ENCODE measurements around the gene CABP2.

The CABP2 gene

GRCh38 chr11:67541198-67541597 lies 18.0 kb upstream of the CABP2 start:
- no peak for TF ChIP-seq FOXP2 (optimal IDR thresholded peaks at IDR 0.05; ENCODE audit: borderline replicate concordance, extremely low read depth, extremely low read length, insufficient read depth)
- no peak for TF ChIP-seq REST (IDR thresholded peaks at IDR 0.05; ENCODE audit: insufficient read depth in 1 of 2, low read depth in 2 of 2, low read length in 2 of 2)
- TF ChIP-seq POLR2AphosphoS5 (IDR thresholded peaks at IDR 0.05; ENCODE audit: low read depth, low read length): no peak
- TF ChIP-seq TAF1 (IDR thresholded peaks at IDR 0.05; ENCODE audit: borderline replicate concordance, insufficient read depth, low read length): no peak
- no peak for TF ChIP-seq SIN3A (IDR thresholded peaks at IDR 0.05; ENCODE audit: borderline replicate concordance, insufficient read depth, low read length)

GRCh38 chr11:67539550-67539949 lies 16.3 kb upstream of the CABP2 start:
- TF ChIP-seq FOXP2 (optimal IDR thresholded peaks at IDR 0.05; ENCODE audit: borderline replicate concordance, extremely low read depth, extremely low read length, insufficient read depth) (no peak), REST (IDR thresholded peaks at IDR 0.05; ENCODE audit: insufficient read depth in 1 of 2, low read depth in 2 of 2, low read length in 2 of 2) (no peak), SIN3A (IDR thresholded peaks at IDR 0.05; ENCODE audit: borderline replicate concordance, insufficient read depth, low read length) (no peak)

GRCh38 chr11:67538823-67539505 lies 15.7 kb upstream of the CABP2 start:
- no peak for TF ChIP-seq SIN3A (IDR thresholded peaks at IDR 0.05; ENCODE audit: borderline replicate concordance, insufficient read depth, low read length)
- no peak for TF ChIP-seq REST (IDR thresholded peaks at IDR 0.05; ENCODE audit: insufficient read depth in 1 of 2, low read depth in 2 of 2, low read length in 2 of 2)
- TF ChIP-seq TAF1 (IDR thresholded peaks at IDR 0.05; ENCODE audit: borderline replicate concordance, insufficient read depth, low read length): no peak
- no peak for TF ChIP-seq POLR2AphosphoS5 (IDR thresholded peaks at IDR 0.05; ENCODE audit: low read depth, low read length)
- no peak for TF ChIP-seq FOXP2 (optimal IDR thresholded peaks at IDR 0.05; ENCODE audit: borderline replicate concordance, extremely low read depth, extremely low read length, insufficient read depth)

- no peak for TF ChIP-seq FOXP2 (optimal IDR thresholded peaks at IDR 0.05; ENCODE audit: borderline replicate concordance, extremely low read depth, extremely low read length, insufficient read depth)
- TF ChIP-seq REST (IDR thresholded peaks at IDR 0.05; ENCODE audit: insufficient read depth in 1 of 2, low read depth in 2 of 2, low read length in 2 of 2): no peak
- TF ChIP-seq POLR2AphosphoS5 (IDR thresholded peaks at IDR 0.05; ENCODE audit: low read depth, low read length): no peak
These were observed 15.1 kb upstream of the CABP2 start for GRCh38 chr11:67538306-67538705.

GRCh38 chr11:67535561-67535960 lies 12.3 kb upstream of the CABP2 start:
- TF ChIP-seq FOXP2 (optimal IDR thresholded peaks at IDR 0.05; ENCODE audit: borderline replicate concordance, extremely low read depth, extremely low read length, insufficient read depth) (no peak), POLR2AphosphoS5 (IDR thresholded peaks at IDR 0.05; ENCODE audit: low read depth, low read length) (no peak), REST (IDR thresholded peaks at IDR 0.05; ENCODE audit: insufficient read depth in 1 of 2, low read depth in 2 of 2, low read length in 2 of 2) (no peak), TAF1 (IDR thresholded peaks at IDR 0.05; ENCODE audit: borderline replicate concordance, insufficient read depth, low read length) (no peak)

Measured in PFSK-1 (cell line).